ENCODE data around the gene DNLZ. TPM values are rescaled to one million over a fixed set of nuclear protein-coding genes. Genes with fewer than 3 reads are reported as not detected.
A peak's percentile ranks its signal among the peaks of the same experiment; 100 is the strongest.

Gene DNLZ
- total and polyA plus RNA-seq, 9 of the 15 experiments (the other 6 are each of a cell fraction or from before 2014, with no cell fraction given): 0.17 to 44.6 (median 3.4) TPM

- intact Hi-C loops (cut with micrococcal nuclease): no loop called here
- in situ Hi-C loops (cut with MboI): no loop called here
- Histone ChIP-seq H3K4me2 (ENCODE audit: insufficient read depth, low read length) (no peak overlapping the region), H3K9me3 (replicated peaks; ENCODE audit: control insufficient read depth, insufficient read depth, low read depth, low read length) (no peaks in the 10 kb centered on the region), H4K20me1 (replicated peaks; ENCODE audit: control insufficient read depth, insufficient read depth, low read length) (no peaks in the 10 kb centered on the region), H3K36me3 (ENCODE audit: control insufficient read depth, insufficient read depth, low read length) (peaks cover 76% of the 10 kb centered on the region; the same call in 2 of the 3 replicates), H3K27me3 (ENCODE audit: control insufficient read depth in 2 of 2, insufficient read depth in 2 of 2, low read length in 2 of 2) (no peaks in the 10 kb centered on the region), H3K4me3 (no peak overlapping the region), H3K9ac (ENCODE audit: insufficient read depth in 1 of 2, low read depth in 2 of 2, low read length in 2 of 2) (peak overlapping the region in 1 of 2 experiments; percentile 93; a peak in 2 of 4 replicates), H3K9me1 (ENCODE audit: control insufficient read depth, insufficient read depth, low read length) (no peaks in the 10 kb centered on the region), H3K4me1 (replicated peaks in 1 of 2; ENCODE audit: control insufficient read depth in 2 of 2, insufficient read depth in 2 of 2, low read length in 2 of 2) (peaks cover 9 to 87% of the 10 kb centered on the region in 2 experiments; a peak in 4 of 5 replicates), H3K27ac (ENCODE audit: extremely low read depth, low read depth, low read length) (no peak overlapping the region), H3K79me2 (ENCODE audit: control insufficient read depth, insufficient read depth, low read length) (peaks cover 24% of the 10 kb centered on the region), H2AFZ (ENCODE audit: low read depth, low read length) (no peak overlapping the region)
- BruUV-seq (replicated peaks): no TSS peak
- ATAC-seq (no peak), FAIRE-seq (no peak), DNase-seq (ENCODE audit: extremely low read depth in 1 of 4, low spot score in 3 of 4) (no peak)
- POLR2A ChIA-PET: interaction anchor here (1.9 kb wide), 1 partner anchor 9 kb away, joined by 12 read pairs; the partner anchor contains the start of gene DNLZ
- 100% methylated on average over 10 of the region's 13 CpGs for WGBS (ENCODE audit: insufficient coverage, low coverage, missing lambda C conversion rate)
- TF ChIP-seq, protein P1, sequence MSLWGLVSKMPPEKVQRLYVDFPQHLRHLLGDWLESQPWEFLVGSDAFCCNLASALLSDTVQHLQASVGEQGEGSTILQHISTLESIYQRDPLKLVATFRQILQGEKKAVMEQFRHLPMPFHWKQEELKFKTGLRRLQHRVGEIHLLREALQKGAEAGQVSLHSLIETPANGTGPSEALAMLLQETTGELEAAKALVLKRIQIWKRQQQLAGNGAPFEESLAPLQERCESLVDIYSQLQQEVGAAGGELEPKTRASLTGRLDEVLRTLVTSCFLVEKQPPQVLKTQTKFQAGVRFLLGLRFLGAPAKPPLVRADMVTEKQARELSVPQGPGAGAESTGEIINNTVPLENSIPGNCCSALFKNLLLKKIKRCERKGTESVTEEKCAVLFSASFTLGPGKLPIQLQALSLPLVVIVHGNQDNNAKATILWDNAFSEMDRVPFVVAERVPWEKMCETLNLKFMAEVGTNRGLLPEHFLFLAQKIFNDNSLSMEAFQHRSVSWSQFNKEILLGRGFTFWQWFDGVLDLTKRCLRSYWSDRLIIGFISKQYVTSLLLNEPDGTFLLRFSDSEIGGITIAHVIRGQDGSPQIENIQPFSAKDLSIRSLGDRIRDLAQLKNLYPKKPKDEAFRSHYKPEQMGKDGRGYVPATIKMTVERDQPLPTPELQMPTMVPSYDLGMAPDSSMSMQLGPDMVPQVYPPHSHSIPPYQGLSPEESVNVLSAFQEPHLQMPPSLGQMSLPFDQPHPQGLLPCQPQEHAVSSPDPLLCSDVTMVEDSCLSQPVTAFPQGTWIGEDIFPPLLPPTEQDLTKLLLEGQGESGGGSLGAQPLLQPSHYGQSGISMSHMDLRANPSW (CRISPR knock-in tag; IDR thresholded peaks at IDR 0.05): no peak
- TF ChIP-seq POLR2AphosphoS5 (IDR thresholded peaks at IDR 0.05; ENCODE audit: control insufficient read depth, insufficient read depth, low read depth, low read length) (no peak), STAT5B (CRISPR knock-in tag; IDR thresholded peaks at IDR 0.05) (no peak), FOXJ2 (tag; IDR thresholded peaks at IDR 0.05) (no peak), MEF2D (tag; conservative IDR thresholded peaks at IDR 0.05; ENCODE audit: low read depth) (no peak), RBM25 (IDR thresholded peaks at IDR 0.05; ENCODE audit: low read depth, low read length, severe bottlenecking) (no peak), GABPA (tag; conservative IDR thresholded peaks at IDR 0.05; ENCODE audit: low read depth) (no peak)
- TF ChIP-seq, protein P2, sequence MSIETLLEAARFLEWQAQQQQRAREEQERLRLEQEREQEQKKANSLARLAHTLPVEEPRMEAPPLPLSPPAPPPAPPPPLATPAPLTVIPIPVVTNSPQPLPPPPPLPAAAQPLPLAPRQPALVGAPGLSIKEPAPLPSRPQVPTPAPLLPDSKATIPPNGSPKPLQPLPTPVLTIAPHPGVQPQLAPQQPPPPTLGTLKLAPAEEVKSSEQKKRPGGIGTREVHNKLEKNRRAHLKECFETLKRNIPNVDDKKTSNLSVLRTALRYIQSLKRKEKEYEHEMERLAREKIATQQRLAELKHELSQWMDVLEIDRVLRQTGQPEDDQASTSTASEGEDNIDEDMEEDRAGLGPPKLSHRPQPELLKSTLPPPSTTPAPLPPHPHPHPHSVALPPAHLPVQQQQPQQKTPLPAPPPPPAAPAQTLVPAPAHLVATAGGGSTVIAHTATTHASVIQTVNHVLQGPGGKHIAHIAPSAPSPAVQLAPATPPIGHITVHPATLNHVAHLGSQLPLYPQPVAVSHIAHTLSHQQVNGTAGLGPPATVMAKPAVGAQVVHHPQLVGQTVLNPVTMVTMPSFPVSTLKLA (conservative IDR thresholded peaks at IDR 0.05): no peak
- CTCF ChIA-PET (ENCODE audit: low intra/inter-chr PET ratio): no interaction called here
These were observed 8.0 kb upstream of the DNLZ start for GRCh38 chr9:136371533-136371880.

Measured in K562 (cell line).